Prostate gland (tissue), 2 donors: Measurements from ENCODE around the gene FNDC3B. TPM values are rescaled to one million over a fixed set of nuclear protein-coding genes. Genes with fewer than 3 reads are reported as not detected.
"Not testable (repeated sequence)": the region's sequence is repeated elsewhere in the genome, so short reads cannot be mapped to it uniquely, and the experiment has no call there.

Experiments used
- DNase-seq: peaks from one replicate; pipeline ENCODE4 v3.0.0-alpha.2; 2019; ENCODE audit warnings: low spot score
- H3K27ac ChIP-seq, 2 donors: fragments of 200-600 bp; sonication (generic); 2 replicates each; pipeline ENCODE4 v1.5.1; 2017 to 2019
- H3K27me3 ChIP-seq: fragments of 200-600 bp; sonication (generic); replicated peaks from 2 replicates; pipeline ENCODE4 v1.5.1; 2019; ENCODE audit not compliant: insufficient read depth
- H3K36me3 ChIP-seq, 2 donors: fragments of 200-600 bp; sonication (generic); 1 replicate in 1 of 2; 2 replicates in 1 of 2; pipeline versions ENCODE4 v1.5.1 to v1.8.1; 2017 to 2019
- H3K4me1 ChIP-seq: fragments of 200-600 bp; sonication (generic); replicated peaks from 2 replicates; pipeline ENCODE4 v1.5.1; 2019
- H3K4me3 ChIP-seq, 2 donors: fragments of 200-600 bp; sonication (generic); 2 replicates each; pipeline ENCODE4 v1.5.1; 2017 to 2019
- H3K9me3 ChIP-seq: fragments of 200-600 bp; sonication (generic); 2 replicates; pipeline ENCODE4 v1.5.1; 2017
- POLR2A ChIP-seq: fragments of 450-650 bp; IDR thresholded peaks from one replicate; pipeline ENCODE4 v1.6.1; 2016; ENCODE audit warnings: antibody characterized with exemption, mild to moderate bottlenecking
- POLR2AphosphoS5 ChIP-seq: sonication (generic); formaldehyde crosslinking; IDR thresholded peaks from one replicate; pipeline ENCODE4 v1.6.1; 2017; ENCODE audit warnings: antibody characterized with exemption
- WGBS: methylation state at CpG from one replicate; pipeline ENCODE4 v1.1.5; 2018; 5-methylcytosine and 5-hydroxymethylcytosine counted together
- intact Hi-C: fragments of 100-400 bp; cut with DNase I; formaldehyde crosslinking; loops from one replicate; pipeline ENCODE4 v1.14.2; 2022
- total RNA-seq, 2 donors: library from RNA; depleted of rRNA; stranded (reverse); fragments of >200 nt; gene quantifications; one replicate each; pipeline ENCODE4 v1.1.0, GENCODE V29; 2016
- TF ChIP-seq, protein P1 (sequence below), 4 experiments: fragments of 200-600 bp in 2 of 4; fragments of 450-650 bp in 2 of 4; sonication (generic) in 2 of 4; IDR thresholded peaks; 1 replicate in 3 of 4; 2 replicates in 1 of 4; pipeline ENCODE4 v1.5.1; 2016 to 2019; ENCODE audit warnings: antibody characterized with exemption in 4 of 4, mild to moderate bottlenecking in 2 of 4, moderate library complexity in 2 of 4

Gene FNDC3B
- total RNA-seq, 2 donors from 2014 or later: 35.9 to 62.4 TPM

DNA sequence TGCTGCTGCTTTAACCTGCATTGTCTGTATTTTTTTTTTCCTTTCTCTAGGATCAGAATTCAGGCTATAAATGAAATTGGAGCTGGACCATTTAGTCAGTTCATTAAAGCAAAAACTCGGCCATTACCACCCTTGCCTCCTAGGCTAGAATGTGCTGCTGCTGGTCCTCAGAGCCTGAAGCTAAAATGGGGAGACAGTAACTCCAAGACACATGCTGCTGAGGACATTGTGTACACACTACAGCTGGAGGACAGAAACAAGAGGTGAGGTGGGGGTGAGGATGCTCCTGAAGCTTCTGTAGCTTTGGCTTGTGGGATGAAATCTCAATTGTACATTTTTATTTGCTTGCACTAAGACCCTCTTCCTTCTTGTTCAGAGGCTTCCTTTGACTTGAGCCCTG lies 323.2 kb downstream of the FNDC3B start:
- TF ChIP-seq, protein P1, sequence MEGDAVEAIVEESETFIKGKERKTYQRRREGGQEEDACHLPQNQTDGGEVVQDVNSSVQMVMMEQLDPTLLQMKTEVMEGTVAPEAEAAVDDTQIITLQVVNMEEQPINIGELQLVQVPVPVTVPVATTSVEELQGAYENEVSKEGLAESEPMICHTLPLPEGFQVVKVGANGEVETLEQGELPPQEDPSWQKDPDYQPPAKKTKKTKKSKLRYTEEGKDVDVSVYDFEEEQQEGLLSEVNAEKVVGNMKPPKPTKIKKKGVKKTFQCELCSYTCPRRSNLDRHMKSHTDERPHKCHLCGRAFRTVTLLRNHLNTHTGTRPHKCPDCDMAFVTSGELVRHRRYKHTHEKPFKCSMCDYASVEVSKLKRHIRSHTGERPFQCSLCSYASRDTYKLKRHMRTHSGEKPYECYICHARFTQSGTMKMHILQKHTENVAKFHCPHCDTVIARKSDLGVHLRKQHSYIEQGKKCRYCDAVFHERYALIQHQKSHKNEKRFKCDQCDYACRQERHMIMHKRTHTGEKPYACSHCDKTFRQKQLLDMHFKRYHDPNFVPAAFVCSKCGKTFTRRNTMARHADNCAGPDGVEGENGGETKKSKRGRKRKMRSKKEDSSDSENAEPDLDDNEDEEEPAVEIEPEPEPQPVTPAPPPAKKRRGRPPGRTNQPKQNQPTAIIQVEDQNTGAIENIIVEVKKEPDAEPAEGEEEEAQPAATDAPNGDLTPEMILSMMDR (IDR thresholded peaks at IDR 0.05): no peak
- TF ChIP-seq POLR2A: no peak
- Histone ChIP-seq H3K4me3 (no peak overlapping the region), H3K27ac (no peak overlapping the region), H3K36me3 (no peaks in the 10 kb centered on the region), H3K4me1 (no peaks in the 10 kb centered on the region), H3K27me3 (no peaks in the 10 kb centered on the region), H3K9me3 (no peaks in the 10 kb centered on the region)
- intact Hi-C loops: no loop called here
- no peak for DNase-seq
- 67% methylated on average over 1 of the region's 1 CpG for WGBS

DNA sequence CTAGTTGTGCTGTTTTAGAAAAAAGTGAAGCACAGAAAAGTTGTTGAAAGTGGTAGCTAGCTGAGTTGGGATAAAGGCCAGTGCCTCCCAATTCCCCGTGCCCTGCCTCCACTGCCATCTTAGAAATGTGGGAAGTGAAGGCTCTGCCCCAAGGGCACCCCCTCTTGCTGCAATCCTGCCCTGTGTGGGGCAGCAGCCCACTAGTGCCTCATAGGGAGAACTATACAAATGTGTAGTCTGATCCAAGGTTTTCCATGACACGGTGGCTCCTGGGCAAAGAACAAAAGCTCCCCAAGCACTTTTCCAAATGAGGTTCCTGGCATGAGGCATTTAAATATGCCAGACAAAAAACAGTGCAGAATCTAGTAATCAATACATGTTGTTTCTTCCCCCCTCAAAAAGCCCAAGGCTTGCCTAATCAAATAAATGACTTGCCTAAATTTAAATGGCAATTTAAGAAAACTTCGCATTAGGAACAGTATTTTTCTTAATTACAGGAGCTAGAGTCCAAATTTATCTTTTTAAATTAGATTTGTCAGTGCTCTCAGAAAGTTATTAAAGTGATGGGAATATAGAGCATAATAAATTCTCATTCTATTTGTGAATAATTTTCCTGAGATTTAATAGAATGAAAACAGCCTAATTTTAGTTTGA lies 325.1 kb downstream of the FNDC3B start:
- Histone ChIP-seq H3K27me3 (no peaks in the 10 kb centered on the region), H3K4me3 (no peak overlapping the region), H3K36me3 (no peaks in the 10 kb centered on the region), H3K4me1 (no peaks in the 10 kb centered on the region), H3K9me3 (no peaks in the 10 kb centered on the region), H3K27ac (no peak overlapping the region)
- WGBS: 83% methylated on average over 3 of the region's 3 CpGs
- no peak for DNase-seq
- TF ChIP-seq, protein P1 (IDR thresholded peaks at IDR 0.05): no peak
- TF ChIP-seq POLR2AphosphoS5 (no peak), POLR2A (no peak)
- intact Hi-C loops: no loop called here

DNA sequence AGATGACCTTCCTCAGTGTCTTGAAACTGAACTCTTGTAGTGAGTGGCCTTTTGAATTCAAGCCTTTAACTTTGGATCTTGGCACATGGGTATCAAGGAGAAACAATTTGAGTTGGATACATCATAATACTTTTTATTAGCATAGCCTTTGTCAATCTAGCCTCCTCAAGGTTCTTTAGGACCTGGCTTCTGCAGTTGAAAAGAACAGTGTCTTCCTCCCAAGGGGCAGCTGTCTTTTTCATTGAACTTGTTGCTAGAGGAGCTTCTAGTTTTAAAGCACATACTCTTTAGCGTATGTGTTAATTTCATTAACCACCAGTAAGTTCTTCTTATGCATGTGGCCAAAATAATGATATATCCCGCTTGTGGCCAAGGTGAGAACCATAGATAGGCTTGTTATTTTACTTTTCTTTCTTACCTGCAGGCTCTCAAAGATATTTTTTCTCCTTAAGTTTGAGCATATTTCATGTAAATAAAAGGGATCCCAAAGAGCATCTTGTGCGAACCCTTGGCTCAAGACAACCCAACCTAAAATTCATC lies 325.7 kb downstream of the FNDC3B start:
- intact Hi-C loops: no loop called here
- Histone ChIP-seq H3K36me3 (no peaks in the 10 kb centered on the region), H3K27ac (no peak overlapping the region), H3K4me3 (no peak overlapping the region), H3K4me1 (no peaks in the 10 kb centered on the region), H3K9me3 (no peaks in the 10 kb centered on the region), H3K27me3 (no peaks in the 10 kb centered on the region)
- WGBS: 97% methylated on average over 3 of the region's 3 CpGs
- DNase-seq: no peak
- TF ChIP-seq POLR2A: no peak
- no peak for TF ChIP-seq POLR2AphosphoS5
- TF ChIP-seq, protein P1 (IDR thresholded peaks at IDR 0.05): no peak

DNA sequence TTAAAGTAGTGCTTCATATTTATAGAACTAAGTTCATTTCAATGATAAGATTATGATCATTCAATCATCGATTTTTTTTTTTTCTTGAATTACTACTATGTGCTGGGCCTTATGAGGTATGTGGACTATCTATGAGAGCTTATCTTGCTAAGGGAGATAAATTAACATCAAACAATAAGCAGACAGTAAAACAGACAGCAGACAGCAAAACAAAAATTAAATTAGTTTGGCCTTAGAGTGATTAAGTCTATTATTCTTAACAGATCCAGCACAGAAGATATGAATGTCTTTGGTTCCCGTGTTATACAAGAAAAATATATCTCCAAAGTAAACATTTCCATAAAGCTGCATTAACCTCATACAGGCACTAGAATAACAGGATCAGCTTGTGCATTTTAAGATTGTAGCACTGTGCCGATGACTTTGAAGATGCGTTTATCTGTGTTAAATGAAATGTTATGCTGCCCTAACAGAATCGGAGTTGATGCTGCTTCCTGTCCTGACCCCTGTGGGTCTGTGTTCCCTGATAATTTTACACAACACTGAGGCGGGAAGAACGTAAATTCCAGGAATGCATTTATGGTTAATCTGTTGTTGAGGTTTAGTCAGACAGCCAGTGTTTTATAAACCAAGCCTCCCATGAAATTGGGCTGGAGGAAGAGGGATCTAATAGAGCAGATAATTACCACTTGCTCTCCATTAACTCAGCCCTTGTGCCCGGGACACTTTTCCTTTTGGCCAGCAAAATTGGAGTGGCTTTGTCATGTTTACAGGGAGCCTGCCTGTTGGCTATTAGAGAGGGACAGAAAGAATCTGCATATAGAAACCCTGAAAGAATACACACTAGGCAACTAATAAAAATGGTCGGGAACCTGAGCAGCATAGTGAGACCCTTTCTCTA lies 328.1 kb downstream of the FNDC3B start:
- Histone ChIP-seq H3K4me1 (no peaks in the 10 kb centered on the region), H3K4me3 (no peak overlapping the region), H3K27ac (no peak overlapping the region), H3K9me3 (no peaks in the 10 kb centered on the region), H3K36me3 (no peaks in the 10 kb centered on the region), H3K27me3 (no peaks in the 10 kb centered on the region)
- intact Hi-C loops: no loop called here
- WGBS: 58% methylated on average over 9 of the region's 9 CpGs
- no peak for DNase-seq
- no peak for TF ChIP-seq POLR2AphosphoS5
- TF ChIP-seq, protein P1 (IDR thresholded peaks at IDR 0.05): no peak
- TF ChIP-seq POLR2A: no peak

DNA sequence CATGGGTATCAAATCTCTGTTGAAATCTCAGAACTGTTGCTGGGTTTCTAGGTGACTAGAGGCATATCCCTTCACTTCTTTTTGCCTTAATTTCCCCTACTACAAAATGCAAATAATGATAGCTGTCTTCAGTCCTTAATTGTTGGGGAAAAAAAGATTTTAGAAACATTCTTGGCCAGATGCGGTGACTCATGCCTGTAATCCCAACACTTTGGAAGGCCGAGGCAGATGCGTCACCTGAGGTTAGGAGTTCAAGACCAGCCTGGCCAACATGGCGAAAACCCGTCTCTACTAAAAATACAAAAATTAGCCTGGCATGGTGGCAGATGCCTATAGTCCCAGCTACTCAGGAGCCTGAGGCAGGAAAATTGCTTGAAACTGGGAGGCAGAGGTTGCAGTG lies 329.2 kb downstream of the FNDC3B start:
- WGBS: 98% methylated on average over 5 of the region's 5 CpGs
- H3K36me3 ChIP-seq, H3K27me3 ChIP-seq, DNase-seq, H3K27ac ChIP-seq, H3K4me1 ChIP-seq, H3K9me3 ChIP-seq, intact Hi-C loops, H3K4me3 ChIP-seq: not testable (repeated sequence)
